Retinal pigment epithelial cell (primary cell): Measurements from ENCODE around the gene BBC3.

Source experiments
- DNase-seq: peaks from one replicate; pipeline ENCODE4 v3.0.0-alpha.2; 2010; ENCODE audit warnings: low read depth
- H3K4me3 ChIP-seq: 2 replicates; pipeline ENCODE4 v1.5.1; 2011; ENCODE audit warnings: mild to moderate bottlenecking, low read length, control low read depth, moderate library complexity
- TF ChIP-seq, protein P1 (sequence below): conservative IDR thresholded peaks from 2 replicates; pipeline ENCODE4 v1.5.1; 2011; ENCODE audit warnings: low read depth, low read length, control low read depth, inconsistent platforms

The BBC3 gene

DNA sequence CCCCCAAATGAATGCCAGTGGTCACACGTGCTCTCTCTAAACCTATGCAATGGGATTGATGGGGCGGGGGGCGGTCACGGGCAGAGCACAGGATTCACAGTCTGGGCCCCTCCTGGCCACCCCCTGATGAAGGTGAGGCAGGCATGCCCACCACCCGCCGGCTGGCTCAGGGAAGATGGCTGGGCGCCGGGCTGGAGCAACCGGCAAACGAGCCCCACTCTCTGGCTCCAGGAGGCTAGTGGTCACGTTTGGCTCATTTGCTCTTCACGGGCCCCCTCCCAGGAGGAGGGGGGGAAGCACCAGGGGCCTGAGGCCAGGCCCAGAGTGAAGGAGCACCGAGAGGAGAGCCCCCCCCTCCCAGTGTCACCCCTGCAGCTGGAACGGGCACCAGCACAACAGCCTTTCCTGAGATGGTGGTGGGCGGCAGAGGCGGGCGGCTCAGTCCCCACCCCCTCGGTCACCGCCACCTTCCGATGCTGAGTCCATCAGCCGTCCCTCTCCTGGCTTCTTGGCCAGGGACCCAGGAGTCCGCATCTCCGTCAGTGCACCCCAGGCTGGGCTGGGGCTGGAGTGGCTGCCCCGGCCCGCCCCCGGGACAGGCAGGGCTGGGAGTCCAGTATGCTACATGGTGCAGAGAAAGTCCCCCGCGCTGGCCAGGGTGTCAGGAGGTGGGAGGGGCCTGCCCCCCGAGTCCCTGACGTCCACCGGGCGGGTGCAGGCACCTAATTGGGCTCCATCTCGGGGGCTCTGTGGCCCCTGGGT lies 9.7 kb downstream of the BBC3 start:
- no peak overlapping the region for H3K4me3 ChIP-seq
- DNase-seq, result no peak
- TF ChIP-seq, protein P1, sequence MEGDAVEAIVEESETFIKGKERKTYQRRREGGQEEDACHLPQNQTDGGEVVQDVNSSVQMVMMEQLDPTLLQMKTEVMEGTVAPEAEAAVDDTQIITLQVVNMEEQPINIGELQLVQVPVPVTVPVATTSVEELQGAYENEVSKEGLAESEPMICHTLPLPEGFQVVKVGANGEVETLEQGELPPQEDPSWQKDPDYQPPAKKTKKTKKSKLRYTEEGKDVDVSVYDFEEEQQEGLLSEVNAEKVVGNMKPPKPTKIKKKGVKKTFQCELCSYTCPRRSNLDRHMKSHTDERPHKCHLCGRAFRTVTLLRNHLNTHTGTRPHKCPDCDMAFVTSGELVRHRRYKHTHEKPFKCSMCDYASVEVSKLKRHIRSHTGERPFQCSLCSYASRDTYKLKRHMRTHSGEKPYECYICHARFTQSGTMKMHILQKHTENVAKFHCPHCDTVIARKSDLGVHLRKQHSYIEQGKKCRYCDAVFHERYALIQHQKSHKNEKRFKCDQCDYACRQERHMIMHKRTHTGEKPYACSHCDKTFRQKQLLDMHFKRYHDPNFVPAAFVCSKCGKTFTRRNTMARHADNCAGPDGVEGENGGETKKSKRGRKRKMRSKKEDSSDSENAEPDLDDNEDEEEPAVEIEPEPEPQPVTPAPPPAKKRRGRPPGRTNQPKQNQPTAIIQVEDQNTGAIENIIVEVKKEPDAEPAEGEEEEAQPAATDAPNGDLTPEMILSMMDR, result no peak

DNA sequence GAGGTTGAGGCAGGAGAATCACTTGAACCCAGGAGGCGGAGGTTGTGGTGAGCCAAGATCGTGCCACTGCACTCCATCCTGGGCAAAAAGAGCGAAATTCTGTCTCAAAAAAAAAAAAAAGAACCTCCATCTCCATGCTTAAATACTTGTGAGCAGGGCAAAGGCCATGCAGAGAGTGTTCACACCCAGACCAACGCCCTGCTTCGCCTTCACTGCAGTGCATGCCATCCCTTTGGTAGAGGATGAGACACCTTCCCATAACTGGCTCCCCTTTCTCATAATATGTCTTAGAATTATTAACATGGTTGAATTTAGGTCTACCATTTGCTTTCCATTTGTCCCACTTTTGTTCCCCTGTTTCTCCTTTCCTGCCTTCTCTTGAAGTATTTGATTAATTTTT lies 15.4 kb downstream of the BBC3 start:
- TF ChIP-seq, protein P1, result no peak
- no peak for DNase-seq
- no peak overlapping the region for H3K4me3 ChIP-seq

- DNase-seq, result no peak
- TF ChIP-seq, protein P1, result peak; percentile 82
- H3K4me3 ChIP-seq, result no peak overlapping the region
These were observed 20.2 kb downstream of the BBC3 start for GRCh38 chr19:47210689-47211316.

DNA sequence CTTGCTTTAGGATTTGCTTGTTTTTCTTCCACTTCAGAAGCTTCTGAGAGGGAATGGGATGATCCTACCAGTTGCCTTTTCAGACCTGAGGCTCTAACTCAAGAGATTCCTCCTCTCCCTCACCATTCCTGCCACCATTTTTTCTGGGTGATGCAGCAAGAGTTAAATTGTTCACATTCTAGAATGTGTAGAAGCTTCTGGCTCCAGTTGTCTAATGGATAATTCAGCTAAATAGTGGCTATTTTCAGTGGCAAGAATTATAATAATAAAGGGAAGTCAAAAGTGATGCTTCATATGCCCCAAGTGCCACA lies 20.9 kb downstream of the BBC3 start:
- DNase-seq, result no peak
- TF ChIP-seq, protein P1, result no peak
- no peak overlapping the region for H3K4me3 ChIP-seq

DNA sequence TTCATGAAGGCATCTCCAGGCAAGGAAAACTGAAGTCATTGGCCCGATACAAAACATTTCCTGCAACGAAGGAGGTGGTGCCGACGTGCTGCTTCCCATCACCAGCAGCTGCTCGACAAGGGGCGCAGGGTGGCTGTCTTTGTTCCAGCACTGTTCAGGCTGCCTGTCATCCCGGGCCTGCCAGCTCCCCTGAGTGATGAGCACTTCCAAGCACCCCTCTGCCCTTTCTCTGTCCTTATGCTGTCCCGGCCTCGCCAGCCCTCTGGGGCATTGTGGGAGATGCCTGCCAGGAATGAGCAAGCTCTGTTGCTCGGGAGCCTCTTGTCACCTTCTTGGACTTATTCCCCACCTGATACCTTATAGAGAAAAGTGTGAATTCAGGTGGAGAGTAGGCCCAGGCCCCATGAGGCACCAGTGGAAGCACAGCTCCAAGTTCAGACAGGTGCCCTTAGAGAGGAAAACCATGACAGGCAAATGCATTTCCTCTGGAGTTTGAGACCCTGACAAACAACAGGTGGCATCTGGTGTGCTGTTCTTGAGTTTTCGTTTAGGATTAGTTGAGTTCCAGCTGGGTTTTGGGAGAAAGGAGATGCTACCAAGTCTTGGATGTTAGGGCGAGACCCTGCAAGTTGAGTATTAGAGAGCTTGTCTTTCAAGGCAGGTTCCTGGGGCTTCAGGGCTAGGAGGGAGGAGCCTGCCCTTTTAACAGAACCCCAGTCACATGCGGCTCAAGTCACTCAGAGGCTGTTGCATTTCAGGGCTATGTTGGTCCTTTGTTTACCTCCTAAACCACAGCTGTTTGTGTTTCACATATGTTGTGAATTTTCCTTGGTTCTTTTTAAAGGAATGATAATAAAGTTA lies 21.4 kb downstream of the BBC3 start:
- TF ChIP-seq, protein P1, result no peak
- no peak for DNase-seq
- no peak overlapping the region for H3K4me3 ChIP-seq

DNA sequence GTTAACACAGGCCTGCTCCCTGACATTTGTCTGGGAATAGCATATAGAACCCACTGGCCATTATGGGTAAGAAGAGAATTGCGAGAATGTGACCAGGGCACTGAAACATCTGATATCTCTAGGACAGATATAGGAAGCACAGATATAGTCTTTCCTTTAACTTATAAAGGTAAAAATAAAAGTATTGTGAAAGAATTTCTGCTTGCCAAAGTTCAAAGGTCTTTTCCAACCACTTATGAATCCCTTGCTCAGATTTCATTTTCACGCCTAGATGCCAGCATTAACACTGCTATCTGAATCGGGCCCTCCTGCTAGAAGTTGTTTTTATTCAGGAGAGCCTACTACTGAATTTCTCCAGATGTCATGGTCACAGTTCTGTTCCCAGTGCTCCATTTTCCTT lies 27.7 kb downstream of the BBC3 start:
- TF ChIP-seq, protein P1, result no peak
- no peak overlapping the region for H3K4me3 ChIP-seq
- no peak for DNase-seq
